ENCODE measurements around the gene DOCK4. TPM values are rescaled to one million over a fixed set of nuclear protein-coding genes. Genes with fewer than 3 reads are reported as not detected.

The DOCK4 gene
- polyA plus RNA-seq, 1 donor (not counting 4 experiments of a cell fraction or from before 2014, with no cell fraction given): 13.9 TPM

DNA sequence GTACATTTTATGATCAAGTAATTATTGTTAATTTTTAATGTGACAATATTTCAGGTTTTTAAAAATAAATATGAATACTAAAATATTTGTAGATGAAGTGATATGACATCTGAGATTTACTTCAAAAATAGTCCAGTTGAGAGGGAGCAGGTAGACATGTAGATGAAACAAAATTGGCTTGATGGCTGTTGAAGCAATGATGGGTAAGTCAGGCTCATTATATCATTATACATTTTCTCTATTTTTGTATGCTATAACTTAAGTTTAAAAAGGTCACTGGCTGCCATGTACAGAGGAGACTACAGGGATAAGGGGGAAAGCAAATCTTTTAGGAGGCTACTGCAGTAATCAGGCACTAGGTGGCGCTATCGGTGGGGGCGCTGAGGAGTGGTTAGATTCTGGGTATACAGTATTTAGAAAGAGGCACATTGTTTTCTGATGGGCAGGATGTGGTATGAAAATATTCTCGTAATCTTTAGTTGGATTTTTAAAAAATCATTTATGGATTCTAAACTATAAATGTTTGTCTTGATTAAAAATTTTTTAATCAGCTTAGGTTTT lies 454.1 kb downstream of the DOCK4 start:
- no peak for FAIRE-seq
- dilution Hi-C loops (cut with MboI; ENCODE audit: extremely low pct_ligation_motif_present, low sequenced_read_pairs): loop anchor here (25.0 kb wide), 1 partner anchor 110 kb away; no protein-coding TSS in a partner anchor
- no peak for TF ChIP-seq EZH2 (IDR thresholded peaks at IDR 0.05; ENCODE audit: low read length)
- peak; percentile 84 to 87 (median 84) for TF ChIP-seq CTCF (optimal IDR thresholded peaks at IDR 0.05 in 1 of 3, IDR thresholded peaks at IDR 0.05 in 1 of 3, conservative IDR thresholded peaks at IDR 0.05 in 1 of 3; ENCODE audit: extremely low read depth in 1 of 3, insufficient read depth in 2 of 3, low read length in 3 of 3)

DNA sequence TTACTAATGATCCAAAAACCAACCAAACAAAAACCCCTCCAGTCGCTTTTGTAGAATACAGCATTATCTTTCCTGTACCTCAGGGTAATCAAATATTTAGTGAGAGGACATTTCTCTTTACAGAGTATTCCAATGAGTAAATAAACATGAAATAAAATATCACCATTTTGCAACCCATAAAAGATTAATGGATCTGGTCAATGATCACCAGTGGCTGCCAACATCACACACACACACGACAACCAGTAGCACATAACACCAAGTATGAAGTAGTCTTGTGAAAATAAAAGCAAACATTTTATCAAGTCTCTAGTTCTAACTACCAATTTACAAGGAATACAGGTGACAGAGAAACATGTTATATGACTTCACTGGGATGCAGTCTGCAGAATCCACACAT lies 455.3 kb downstream of the DOCK4 start:
- Histone ChIP-seq H3K9ac (ENCODE audit: control insufficient read depth, extremely low read depth, insufficient read depth, low read length) (no peak overlapping the region), H3K4me2 (ENCODE audit: control insufficient read depth, extremely low read depth, insufficient read depth, low read depth, low read length) (no peak overlapping the region), H3K9me1 (ENCODE audit: control insufficient read depth, extremely low read depth, insufficient read depth, low read length) (no peaks in the 10 kb centered on the region), H3K27me3 (ENCODE audit: control insufficient read depth, extremely low read depth, insufficient read depth, low read length) (no peaks in the 10 kb centered on the region), H4K20me1 (ENCODE audit: control insufficient read depth, extremely low read depth, insufficient read depth, low read length) (no peaks in the 10 kb centered on the region), H3K27ac (ENCODE audit: control insufficient read depth, insufficient read depth, low read length) (no peak overlapping the region), H3K36me3 (ENCODE audit: control insufficient read depth in 2 of 2, extremely low read depth in 1 of 2, insufficient read depth in 2 of 2, low read length in 2 of 2) (peaks cover 0 to 3% of the 10 kb centered on the region in 2 experiments), H3K4me1 (ENCODE audit: control insufficient read depth, extremely low read depth, insufficient read depth, low read length) (no peaks in the 10 kb centered on the region), H3K4me3 (ENCODE audit: control insufficient read depth in 2 of 3, extremely low read depth in 1 of 3, insufficient read depth in 2 of 3, low read depth in 1 of 3, low read length in 3 of 3) (no peak overlapping the region), H3K9me3 (ENCODE audit: control insufficient read depth, low read depth, low read length) (no peaks in the 10 kb centered on the region), H3K79me2 (ENCODE audit: control insufficient read depth, insufficient read depth, low read length) (no peaks in the 10 kb centered on the region), H2AFZ (ENCODE audit: control insufficient read depth, low read length) (no peak overlapping the region)
- DNase-seq (ENCODE audit: low read depth, low spot score) (no peak), FAIRE-seq (no peak)
- TF ChIP-seq EZH2 (IDR thresholded peaks at IDR 0.05; ENCODE audit: low read length): no peak
- TF ChIP-seq CTCF (optimal IDR thresholded peaks at IDR 0.05 in 1 of 3, IDR thresholded peaks at IDR 0.05 in 1 of 3, conservative IDR thresholded peaks at IDR 0.05 in 1 of 3; ENCODE audit: extremely low read depth in 1 of 3, insufficient read depth in 2 of 3, low read length in 3 of 3): no peak
- dilution Hi-C loops (cut with MboI; ENCODE audit: extremely low pct_ligation_motif_present, low sequenced_read_pairs): loop anchor here (25.0 kb wide), 1 partner anchor 111 kb away; no protein-coding TSS in a partner anchor

More for the DNA sequence above, 454.1 kb downstream of the DOCK4 start:
- no peaks in the 10 kb centered on the region for H4K20me1 ChIP-seq (ENCODE audit: control insufficient read depth, extremely low read depth, insufficient read depth, low read length)
- H3K27me3 ChIP-seq (ENCODE audit: control insufficient read depth, extremely low read depth, insufficient read depth, low read length): no peaks in the 10 kb centered on the region
- no peaks in the 10 kb centered on the region for H3K9me1 ChIP-seq (ENCODE audit: control insufficient read depth, extremely low read depth, insufficient read depth, low read length)
- H3K4me3 ChIP-seq (ENCODE audit: control insufficient read depth in 2 of 3, extremely low read depth in 1 of 3, insufficient read depth in 2 of 3, low read depth in 1 of 3, low read length in 3 of 3): no peak overlapping the region
- H3K4me2 ChIP-seq (ENCODE audit: control insufficient read depth, extremely low read depth, insufficient read depth, low read depth, low read length): no peak overlapping the region
- no peak overlapping the region for H2AFZ ChIP-seq (ENCODE audit: control insufficient read depth, low read length)
- no peak overlapping the region for H3K9ac ChIP-seq (ENCODE audit: control insufficient read depth, extremely low read depth, insufficient read depth, low read length)
- H3K79me2 ChIP-seq (ENCODE audit: control insufficient read depth, insufficient read depth, low read length): no peaks in the 10 kb centered on the region
- peak; percentile 9 for DNase-seq (ENCODE audit: low read depth, low spot score)
- H3K4me1 ChIP-seq (ENCODE audit: control insufficient read depth, extremely low read depth, insufficient read depth, low read length): no peaks in the 10 kb centered on the region
- H3K36me3 ChIP-seq (ENCODE audit: control insufficient read depth in 2 of 2, extremely low read depth in 1 of 2, insufficient read depth in 2 of 2, low read length in 2 of 2): no peaks in the 10 kb centered on the region
- no peak overlapping the region for H3K27ac ChIP-seq (ENCODE audit: control insufficient read depth, insufficient read depth, low read length)
- H3K9me3 ChIP-seq (ENCODE audit: control insufficient read depth, low read depth, low read length): no peaks in the 10 kb centered on the region
